ENCODE measurements around the gene NCEH1.

DNA sequence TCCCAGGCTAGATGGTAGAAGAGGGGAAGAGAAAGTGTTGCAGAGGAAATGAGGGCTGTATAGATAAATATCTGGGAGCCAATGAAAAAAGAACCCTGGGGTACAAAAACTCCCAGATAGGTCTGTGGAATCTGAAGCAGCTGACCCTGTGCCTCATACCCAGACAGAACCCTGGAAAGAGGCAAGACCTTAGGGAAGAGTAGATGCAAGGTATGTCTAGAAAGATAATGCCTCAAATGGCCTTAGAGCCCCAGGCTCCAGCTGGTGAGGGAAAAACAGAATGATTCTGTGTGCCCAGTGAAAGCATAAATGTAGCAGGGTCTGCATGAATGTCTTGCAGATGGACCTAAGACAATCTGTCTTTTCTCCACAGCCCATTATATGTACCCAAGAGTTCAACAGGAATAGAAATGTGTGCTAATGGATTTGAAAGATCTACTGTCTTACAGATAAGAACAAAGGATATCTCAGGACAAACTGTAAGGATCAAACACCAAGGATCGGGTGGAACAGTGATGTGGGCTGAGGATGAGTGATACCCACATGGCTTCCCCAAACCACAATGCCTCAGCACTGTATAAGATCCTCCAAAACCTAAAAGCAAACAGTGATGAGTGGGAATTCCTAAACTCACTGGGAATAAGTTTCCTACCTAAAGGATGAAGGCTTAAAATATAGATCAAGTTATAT lies 58.8 kb downstream of the NCEH1 start:
- TF ChIP-seq, protein P1, sequence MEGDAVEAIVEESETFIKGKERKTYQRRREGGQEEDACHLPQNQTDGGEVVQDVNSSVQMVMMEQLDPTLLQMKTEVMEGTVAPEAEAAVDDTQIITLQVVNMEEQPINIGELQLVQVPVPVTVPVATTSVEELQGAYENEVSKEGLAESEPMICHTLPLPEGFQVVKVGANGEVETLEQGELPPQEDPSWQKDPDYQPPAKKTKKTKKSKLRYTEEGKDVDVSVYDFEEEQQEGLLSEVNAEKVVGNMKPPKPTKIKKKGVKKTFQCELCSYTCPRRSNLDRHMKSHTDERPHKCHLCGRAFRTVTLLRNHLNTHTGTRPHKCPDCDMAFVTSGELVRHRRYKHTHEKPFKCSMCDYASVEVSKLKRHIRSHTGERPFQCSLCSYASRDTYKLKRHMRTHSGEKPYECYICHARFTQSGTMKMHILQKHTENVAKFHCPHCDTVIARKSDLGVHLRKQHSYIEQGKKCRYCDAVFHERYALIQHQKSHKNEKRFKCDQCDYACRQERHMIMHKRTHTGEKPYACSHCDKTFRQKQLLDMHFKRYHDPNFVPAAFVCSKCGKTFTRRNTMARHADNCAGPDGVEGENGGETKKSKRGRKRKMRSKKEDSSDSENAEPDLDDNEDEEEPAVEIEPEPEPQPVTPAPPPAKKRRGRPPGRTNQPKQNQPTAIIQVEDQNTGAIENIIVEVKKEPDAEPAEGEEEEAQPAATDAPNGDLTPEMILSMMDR (IDR thresholded peaks at IDR 0.05; ENCODE audit: low read depth, low read length, poor library complexity, severe bottlenecking): no peak
- no peak for TF ChIP-seq EZH2phosphoT487 (IDR thresholded peaks at IDR 0.05; ENCODE audit: borderline replicate concordance, low read length)

Measured in DOHH2 (cell line).